OCI-LY7 (cell line): Measurements from ENCODE around the gene PTGER3.
"Not testable (repeated sequence)": the region's sequence is repeated elsewhere in the genome, so short reads cannot be mapped to it uniquely, and the experiment has no call there.

ENCODE experiments used
- EZH2phosphoT487 ChIP-seq: fragments of 200-600 bp; sonication (generic); IDR thresholded peaks from 2 replicates; pipeline ENCODE4 v1.6.1; 2018; ENCODE audit warnings: low read depth, borderline replicate concordance, mild to moderate bottlenecking, mixed run types, antibody characterized with exemption, low read length, moderate library complexity, mixed read lengths
- TF ChIP-seq, protein P1 (sequence below): fragments of 200-600 bp; sonication (generic); conservative IDR thresholded peaks from 2 replicates; pipeline ENCODE4 v1.5.1; 2014; ENCODE audit warnings: mild to moderate bottlenecking, antibody characterized with exemption, low read length, moderate library complexity, mixed read lengths

DNA sequence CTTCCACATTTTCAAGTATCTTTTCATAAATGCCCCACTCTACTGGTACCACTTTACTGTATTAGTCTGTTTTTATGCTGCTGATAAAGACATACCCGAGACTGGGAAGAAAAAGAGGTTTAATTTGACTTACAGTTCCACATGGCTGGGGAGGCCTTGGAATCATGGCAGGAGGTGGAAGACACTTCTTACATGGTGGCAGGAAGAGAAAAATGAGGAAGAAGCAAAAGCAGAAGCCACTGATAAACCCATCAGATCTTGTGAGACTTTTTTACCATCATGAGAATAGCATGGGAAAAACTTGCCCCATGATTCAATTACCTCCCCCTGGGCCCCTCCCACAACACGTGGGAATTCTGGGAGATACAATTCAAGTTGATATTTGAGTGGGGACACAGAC lies 107.2 kb downstream of the PTGER3 start:
- TF ChIP-seq, protein P1, sequence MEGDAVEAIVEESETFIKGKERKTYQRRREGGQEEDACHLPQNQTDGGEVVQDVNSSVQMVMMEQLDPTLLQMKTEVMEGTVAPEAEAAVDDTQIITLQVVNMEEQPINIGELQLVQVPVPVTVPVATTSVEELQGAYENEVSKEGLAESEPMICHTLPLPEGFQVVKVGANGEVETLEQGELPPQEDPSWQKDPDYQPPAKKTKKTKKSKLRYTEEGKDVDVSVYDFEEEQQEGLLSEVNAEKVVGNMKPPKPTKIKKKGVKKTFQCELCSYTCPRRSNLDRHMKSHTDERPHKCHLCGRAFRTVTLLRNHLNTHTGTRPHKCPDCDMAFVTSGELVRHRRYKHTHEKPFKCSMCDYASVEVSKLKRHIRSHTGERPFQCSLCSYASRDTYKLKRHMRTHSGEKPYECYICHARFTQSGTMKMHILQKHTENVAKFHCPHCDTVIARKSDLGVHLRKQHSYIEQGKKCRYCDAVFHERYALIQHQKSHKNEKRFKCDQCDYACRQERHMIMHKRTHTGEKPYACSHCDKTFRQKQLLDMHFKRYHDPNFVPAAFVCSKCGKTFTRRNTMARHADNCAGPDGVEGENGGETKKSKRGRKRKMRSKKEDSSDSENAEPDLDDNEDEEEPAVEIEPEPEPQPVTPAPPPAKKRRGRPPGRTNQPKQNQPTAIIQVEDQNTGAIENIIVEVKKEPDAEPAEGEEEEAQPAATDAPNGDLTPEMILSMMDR, result not testable (repeated sequence)
- not testable (repeated sequence) for TF ChIP-seq EZH2phosphoT487
